Right renal cortex interstitium (tissue), 3 donors: ENCODE measurements around the gene AIFM1. TPM values are rescaled to one million over a fixed set of nuclear protein-coding genes. Genes with fewer than 3 reads are reported as not detected.
A peak's percentile ranks its signal among the peaks of the same experiment; 100 is the strongest.

ENCODE experiments used
- DNase-seq, 3 donors: peaks; one replicate each; pipeline ENCODE4 v3.0.0-alpha.2; 2013; ENCODE audit warnings: low read depth in 3 of 3, low spot score in 2 of 3
- polyA plus RNA-seq, 3 donors: library from polyadenylated mRNA; unstranded; fragments of 120-200 nt; gene quantifications; one replicate each; pipeline ENCODE4 v1.2.1, GENCODE V29; 2013; ENCODE audit not compliant: insufficient read length in 3 of 3

AIFM1 gene
- 100 to 1,000 TPM in 2 of 3 donors, 10 to 100 TPM in 1; 97.6 to 104 (median 102) TPM for polyA plus RNA-seq

- peak; percentile 81 to 90 (median 82) for DNase-seq
Measured at GRCh38 chrX:130165703-130166502, at the start of gene AIFM1. TSS of gene AIFM1 (minus strand) at chrX:130165841. CDS start at chrX:130165656, 185 bp downstream.

DNA sequence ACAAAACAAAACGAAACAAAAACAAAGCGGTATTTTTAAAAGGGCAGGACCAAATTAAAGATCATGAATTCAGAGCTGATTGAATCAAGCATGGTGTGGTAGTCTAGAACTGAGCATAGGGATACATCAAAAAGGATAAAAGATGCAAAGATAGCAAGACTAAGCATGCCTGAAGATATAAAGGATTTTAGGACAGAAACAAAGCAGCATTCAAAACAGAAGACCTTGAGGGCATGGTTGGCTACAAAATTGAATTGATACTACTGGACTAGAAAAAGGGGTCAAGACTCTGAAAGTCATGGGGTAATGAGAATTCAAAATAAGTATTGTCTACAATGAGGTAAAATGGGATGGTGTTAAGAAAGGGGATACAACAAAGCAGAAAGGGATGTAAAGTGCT is 47.7 kb upstream of the AIFM1 start:
- no peak for DNase-seq

- no peak for DNase-seq
Measured at GRCh38 chrX:130212371-130212770, 46.7 kb upstream of the AIFM1 start.

GRCh38 chrX:130211415-130212186 is 46.0 kb upstream of the AIFM1 start:
- DNase-seq: no peak

GRCh38 chrX:130204647-130205046 is 39.0 kb upstream of the AIFM1 start:
- DNase-seq: no peak

DNA sequence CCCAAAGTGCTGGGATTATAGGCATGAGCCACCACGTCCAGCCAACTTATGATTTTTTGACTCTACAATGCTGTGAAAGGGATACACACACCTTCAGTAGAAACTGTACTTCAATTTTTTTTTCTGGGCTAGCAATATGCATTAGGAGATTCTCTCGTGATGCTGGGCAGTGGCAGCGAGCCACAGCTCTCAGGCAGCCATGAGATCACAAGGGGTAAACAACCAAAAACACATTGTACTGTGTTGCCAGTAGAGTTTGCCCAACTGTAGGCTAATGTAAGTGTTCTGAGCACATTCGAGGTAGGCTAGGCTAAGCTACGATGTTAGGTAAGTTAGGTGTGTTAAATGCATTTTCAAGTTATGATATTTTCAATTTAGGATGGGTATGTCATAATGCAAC is 31.8 kb upstream of the AIFM1 start:
- DNase-seq: no peak

DNA sequence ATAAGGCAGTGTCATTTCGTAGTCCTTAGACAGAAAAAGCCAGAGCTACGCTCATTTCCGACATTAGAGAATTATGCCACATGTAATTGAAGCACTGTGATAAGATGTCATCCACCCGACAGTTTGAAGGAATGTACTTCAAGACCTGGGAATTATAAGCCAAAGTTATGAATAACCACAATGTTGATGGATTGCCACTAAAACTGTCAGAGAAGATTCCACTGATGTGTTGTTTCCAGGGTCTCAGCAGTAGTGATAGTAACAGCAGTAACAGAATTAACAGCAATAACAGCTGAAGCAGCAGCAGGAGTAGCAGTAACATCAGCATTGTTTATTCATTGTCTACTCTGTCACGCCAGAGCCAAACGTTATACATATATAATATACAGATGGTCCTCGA is 30.8 kb upstream of the AIFM1 start:
- DNase-seq: no peak

GRCh38 chrX:130190801-130191200 is 25.2 kb upstream of the AIFM1 start:
- DNase-seq: no peak

- no peak for DNase-seq
Measured at GRCh38 chrX:130186651-130187050, 21.0 kb upstream of the AIFM1 start.

GRCh38 chrX:130184857-130185256 is 19.2 kb upstream of the AIFM1 start:
- DNase-seq: no peak

GRCh38 chrX:130184168-130184567 is 18.5 kb upstream of the AIFM1 start:
- DNase-seq: no peak

- DNase-seq: no peak
Measured at GRCh38 chrX:130179579-130180215, 14.1 kb upstream of the AIFM1 start.

DNA sequence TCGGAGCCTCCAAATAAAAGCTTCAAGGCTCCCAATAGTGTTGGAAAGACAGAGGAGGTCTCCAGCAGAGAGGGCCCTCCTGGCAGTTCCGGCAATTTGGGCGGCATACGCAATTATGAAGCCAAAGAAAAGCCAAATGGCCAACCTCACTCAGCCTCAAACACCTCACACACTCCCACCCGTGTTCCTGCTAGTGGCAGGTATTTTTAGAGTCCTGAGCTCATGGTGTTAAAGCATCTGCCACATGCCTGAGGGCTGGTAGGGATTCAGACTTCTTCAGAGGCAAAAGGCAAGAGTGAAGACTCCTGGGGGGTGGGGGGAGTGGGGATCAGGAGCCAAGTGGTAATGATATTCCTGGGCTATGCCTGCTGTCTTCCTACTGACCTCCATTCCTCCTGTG is 13.5 kb upstream of the AIFM1 start:
- DNase-seq: no peak

- DNase-seq: no peak
Measured at GRCh38 chrX:130176942-130177341, 11.3 kb upstream of the AIFM1 start.

DNA sequence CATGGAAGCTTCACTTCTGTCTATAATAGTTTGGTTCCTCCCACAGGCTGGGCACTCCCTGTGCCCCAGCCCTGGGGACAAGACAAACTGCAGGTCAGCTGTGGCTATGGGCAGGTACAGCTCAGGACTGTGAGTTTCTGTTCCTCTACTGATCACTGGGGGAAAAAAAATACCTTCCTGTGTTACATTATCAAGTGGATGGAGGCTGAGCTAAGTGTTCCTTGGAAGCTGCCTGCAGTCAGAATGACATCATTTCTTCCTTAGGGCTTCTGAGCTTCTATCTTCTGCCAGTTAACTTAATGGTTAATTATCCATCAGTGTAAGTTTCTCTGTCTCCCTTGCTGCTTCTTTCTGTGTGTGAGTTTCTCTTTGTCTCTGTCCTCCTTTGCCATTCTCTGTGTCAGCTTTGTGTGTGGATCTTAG is 10.7 kb upstream of the AIFM1 start:
- DNase-seq: no peak

- DNase-seq: no peak
Measured at GRCh38 chrX:130174937-130175336, 9.3 kb upstream of the AIFM1 start.

GRCh38 chrX:130174045-130174704 is 8.5 kb upstream of the AIFM1 start:
- no peak for DNase-seq

DNA sequence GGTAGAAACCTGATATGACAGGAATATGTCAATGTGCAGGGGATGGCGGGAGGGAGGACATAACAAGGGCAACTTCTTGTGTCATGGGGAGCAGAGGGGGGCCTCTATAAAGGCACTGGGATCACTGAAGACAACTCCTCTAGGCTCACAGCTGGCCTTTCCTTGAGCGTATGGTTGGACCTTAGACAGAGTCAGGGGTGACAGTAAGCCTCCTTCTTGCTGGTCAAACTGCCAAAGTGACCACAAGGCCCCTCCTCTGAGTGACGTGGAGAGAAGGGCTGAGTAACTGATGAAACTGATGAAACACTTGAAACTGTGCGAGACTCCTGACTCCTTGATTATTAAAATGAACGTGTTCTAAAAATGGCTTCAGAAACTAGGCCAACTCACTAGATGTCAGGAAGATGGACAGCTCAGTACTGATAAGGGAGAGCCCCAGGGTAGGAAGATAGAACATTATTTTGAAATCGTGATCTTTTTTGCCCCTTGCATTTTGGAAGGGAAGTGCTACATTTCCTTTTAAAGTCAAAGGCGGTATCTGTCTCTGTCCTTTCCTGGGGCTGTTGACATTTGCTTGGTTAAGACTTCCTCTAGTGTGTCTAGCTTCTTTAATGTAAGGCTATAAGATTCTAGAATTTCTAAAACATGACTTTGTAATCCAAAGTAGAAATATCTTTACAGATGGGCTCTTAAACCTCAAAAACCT is 7.7 kb upstream of the AIFM1 start:
- no peak for DNase-seq

GRCh38 chrX:130172127-130172845 is 6.6 kb upstream of the AIFM1 start:
- no peak for DNase-seq
